GM18907 (cell line): ENCODE measurements around the gene MAP2K4.
"Not testable (repeated sequence)": the region's sequence is repeated elsewhere in the genome, so short reads cannot be mapped to it uniquely, and the experiment has no call there.

Experiments
- ATAC-seq: cut with Tn5 transposase; IDR thresholded peaks from one replicate; pipeline ENCODE4 v1.9.1; 2021; ENCODE audit warnings: mild to moderate bottlenecking, moderate library complexity; ENCODE audit not compliant: unreplicated experiment

Gene MAP2K4

DNA sequence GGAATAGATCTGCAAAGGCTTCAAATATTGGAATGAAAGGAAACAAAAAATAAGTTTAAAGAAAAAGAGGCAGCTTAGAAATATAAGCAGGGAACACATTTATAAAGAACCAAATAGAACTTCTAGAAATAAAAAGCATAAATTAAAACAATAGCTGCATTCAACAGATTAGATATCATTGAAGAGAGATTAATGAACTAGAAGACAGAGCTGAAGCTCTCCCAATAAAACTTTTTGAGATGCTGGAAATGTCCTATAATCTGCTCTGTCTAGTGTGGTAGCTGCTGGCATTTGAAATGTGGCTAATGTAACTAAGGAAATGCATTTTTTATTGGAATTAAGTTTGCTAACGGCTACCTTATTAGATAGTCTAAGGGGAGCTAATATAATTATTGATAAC is 115.6 kb downstream of the MAP2K4 start:
- no peak for ATAC-seq

DNA sequence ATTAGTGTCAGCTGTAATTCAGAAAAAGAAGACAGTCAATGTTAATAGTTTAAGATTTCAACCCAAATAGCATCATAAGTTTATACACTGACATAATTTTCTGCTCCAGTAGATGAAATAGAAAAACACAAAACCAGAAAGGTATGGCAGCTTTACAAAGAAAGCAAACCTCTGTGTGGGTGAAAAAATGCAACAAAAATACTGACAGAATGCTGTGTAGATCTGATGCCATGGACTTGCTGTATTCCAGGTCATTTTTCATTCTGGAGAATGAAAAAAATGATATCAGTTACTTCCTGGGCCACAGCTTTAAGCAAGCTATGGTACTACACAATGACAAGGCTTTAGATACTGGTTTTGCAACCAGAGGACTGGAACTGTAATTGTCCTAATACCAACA is 116.0 kb downstream of the MAP2K4 start:
- ATAC-seq, result no peak

DNA sequence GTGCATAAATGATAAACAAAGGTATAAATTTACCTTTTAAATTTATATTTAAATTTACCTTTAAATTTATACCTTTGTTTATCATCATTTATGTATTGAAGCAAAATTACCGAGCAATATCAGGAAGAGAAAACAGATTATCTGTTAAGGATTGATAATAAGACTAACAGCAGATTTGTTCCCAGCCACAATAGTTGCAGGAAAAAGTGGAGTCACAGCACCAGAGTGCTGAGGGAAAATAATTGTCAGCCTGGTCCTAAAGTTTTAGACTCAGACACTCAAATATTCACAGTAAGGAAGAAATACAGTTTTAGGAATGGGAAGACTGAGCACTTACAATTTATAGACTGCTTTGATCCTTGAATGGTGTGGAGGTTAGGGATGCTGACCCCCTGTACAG is 117.2 kb downstream of the MAP2K4 start:
- ATAC-seq, result no peak

DNA sequence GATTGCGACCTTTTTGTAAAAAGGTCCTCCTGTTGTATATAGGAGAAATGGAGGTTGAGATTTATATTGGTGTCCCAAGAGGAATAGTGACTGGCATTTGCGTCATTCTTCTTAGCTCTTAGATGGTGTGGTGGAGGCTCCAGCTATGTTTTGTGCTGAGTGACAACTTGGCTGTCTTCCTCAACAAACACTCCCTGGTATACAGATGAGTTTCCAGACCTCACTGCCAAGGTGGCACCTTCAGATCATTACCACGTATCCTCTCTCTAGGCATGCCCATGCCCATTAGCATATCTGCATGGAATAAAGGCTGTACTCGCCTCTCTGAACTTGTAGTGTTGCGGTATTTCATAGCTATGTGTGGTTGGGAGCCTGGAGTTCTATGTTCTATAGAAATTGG is 120.0 kb downstream of the MAP2K4 start:
- ATAC-seq, result no peak

DNA sequence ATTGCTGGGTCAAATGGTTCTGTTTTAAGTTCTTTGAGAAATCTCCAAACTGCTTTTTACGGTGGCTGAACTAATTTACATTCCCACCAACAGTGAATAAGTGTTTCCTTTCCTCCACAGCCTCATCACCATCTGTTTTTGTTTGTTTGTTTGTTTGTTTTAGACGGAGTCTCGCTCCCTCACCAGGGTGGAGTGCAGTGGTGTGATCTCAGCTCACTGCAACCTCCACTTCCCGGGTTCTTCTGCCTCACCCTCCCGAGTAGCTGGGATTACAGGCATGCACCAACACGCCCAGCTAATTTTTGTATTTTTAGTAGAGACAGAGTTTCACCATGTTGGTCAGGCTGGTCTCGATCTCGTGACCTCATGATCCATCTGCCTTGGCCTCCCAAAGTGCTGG is 141.5 kb downstream of the MAP2K4 start:
- ATAC-seq, result not testable (repeated sequence)

DNA sequence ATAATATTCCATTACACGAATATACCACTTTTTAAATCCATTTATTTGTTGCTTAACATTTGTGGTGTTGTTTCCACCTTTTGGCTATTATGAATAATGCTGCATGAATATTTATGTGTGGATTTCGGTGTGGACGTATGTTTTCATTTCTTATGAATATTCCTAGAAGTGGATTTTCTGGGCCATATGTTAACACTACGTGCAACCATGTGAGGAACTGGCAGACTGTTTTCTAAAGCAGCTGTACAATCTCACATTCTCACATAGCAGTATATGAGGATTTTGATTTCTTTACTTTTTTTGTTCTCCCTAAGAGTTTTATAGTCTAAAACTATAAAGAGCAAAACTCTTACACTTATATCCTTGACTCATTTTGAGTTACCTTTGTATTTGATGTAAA is 143.4 kb downstream of the MAP2K4 start:
- no peak for ATAC-seq

DNA sequence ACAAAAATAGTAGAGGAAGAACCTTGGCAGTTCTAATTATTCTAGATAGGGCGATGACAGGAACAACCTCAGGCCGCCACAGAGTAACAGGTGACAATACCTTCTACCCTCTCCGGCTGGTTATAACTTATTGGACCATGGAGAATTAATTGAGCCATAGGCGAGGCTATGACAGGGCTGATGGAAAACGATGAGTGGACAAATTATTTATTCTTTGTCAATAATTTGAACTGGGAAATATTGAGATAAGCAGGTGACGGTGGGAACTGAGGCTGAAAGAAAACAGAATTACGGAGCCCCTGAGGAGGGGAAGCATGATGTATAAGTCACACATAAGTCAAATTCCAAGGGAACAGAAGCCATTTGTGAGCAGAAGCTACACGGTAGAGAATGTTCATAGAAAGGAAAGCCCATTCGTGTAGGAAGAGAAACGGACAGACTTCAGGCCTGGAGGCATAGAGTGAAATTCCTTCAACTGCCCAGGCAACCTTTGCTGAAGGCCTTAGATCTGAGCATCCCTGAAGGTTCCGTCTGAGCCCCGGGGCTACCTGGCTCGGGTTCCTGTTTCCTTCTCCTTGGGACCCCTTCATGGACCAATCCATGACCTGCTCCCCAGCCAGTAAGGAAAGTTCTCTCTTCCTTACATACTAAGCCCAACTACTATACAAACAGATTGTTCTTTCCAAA is 158.1 kb downstream of the MAP2K4 start:
- no peak for ATAC-seq

DNA sequence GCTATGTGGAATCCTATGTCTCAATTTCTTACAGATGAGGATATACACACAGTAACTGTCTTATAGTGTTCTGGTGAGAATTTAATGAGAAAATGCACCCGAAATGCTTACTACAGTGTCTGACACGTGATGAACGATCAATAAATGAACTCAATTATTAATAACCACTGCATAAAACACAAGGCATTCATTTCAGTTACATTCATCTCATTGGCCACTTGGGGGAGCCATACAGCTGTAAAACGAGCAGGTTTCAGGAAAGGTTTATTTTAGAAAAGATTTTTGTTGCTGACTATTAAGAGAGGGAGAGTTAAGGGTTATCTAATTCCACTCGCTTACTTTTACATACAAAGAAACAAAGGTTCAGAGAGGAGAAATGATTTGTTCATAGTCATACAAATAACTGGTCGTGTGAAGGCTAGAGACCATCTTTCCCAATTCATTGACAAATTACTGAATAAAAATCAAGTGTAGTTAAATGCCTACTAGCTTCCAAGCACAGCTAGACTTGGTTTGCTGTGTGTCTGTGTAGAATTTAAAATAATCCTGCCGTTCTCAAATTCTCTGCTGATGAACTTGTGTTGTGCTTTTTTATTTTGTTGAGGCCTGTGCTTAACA is 160.1 kb downstream of the MAP2K4 start:
- no peak for ATAC-seq

DNA sequence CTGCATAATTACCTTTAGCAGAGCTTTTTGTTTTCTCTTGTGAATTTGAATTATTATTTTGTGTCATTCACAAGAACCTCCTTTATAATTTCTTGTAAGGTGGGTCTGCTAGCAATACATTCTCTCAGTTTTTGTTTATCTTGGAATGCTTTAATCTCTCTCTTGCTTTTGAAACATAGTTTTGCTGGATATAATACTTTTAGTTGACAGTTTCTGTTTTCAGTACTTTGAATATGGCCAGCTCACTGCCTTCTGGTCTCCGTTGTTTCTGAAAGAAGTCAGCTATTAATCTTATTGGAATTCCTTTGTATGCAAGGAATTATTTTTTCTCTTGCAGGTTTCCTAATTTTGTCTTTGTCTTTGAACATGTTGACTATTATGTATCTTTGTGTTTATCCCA is 167.0 kb downstream of the MAP2K4 start:
- no peak for ATAC-seq

DNA sequence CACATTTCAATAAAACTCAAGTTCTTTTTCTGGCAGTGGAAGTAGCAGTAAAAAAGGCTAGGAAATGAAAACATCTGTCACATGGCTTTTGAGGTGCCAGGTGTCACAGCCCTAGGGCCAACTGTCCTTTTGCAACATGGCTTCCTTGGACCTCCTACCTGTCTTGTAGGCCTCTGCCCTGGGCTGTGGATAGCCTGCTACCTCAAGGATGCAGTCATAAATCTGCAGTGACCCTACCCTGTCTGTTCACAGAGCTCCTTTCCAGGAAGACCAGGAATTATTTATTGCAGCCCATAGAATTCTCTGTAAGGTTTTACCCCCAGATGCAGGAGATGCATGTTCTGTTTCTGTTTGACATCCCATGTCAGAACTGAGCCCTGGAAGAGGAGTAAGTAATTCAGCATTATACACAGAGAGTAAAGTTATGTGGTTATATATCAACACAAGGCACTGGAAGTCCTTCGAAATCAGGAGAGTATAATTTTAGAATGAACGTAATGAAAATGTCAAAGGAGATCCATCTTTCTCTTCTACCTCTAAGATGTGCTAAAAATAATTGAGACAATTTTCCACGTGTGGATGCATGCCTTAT is 172.6 kb downstream of the MAP2K4 start:
- ATAC-seq, result no peak
